ENCODE results near the gene HECTD2. TPM values are rescaled to one million over a fixed set of nuclear protein-coding genes. Genes with fewer than 3 reads are reported as not detected.

Gene HECTD2
- total and polyA plus RNA-seq, 9 of the 15 experiments (the other 6 are each of a cell fraction or from before 2014, with no cell fraction given), result 1.3 to 5.9 (median 3.9) TPM

GRCh38 chr10:91411621-91412020 is 1.5 kb downstream of the HECTD2 start:
- no peak overlapping the region; the same call in 1 of the 2 replicates for H3K4me3 ChIP-seq
- FAIRE-seq (no peak), DNase-seq (ENCODE audit: extremely low read depth in 1 of 4, low spot score in 3 of 4) (no peak), ATAC-seq (no peak)
- BruUV-seq (replicated peaks), result no TSS peak
- H4K20me1 ChIP-seq (replicated peaks; ENCODE audit: control insufficient read depth, insufficient read depth, low read length), result no peaks in the 10 kb centered on the region
- no peak overlapping the region for H2AFZ ChIP-seq (ENCODE audit: low read depth, low read length)
- no peaks in the 10 kb centered on the region for H3K36me3 ChIP-seq (ENCODE audit: control insufficient read depth, insufficient read depth, low read length)
- H3K27ac ChIP-seq (ENCODE audit: extremely low read depth, low read depth, low read length), result no peak overlapping the region
- CTCF ChIA-PET (ENCODE audit: low intra/inter-chr PET ratio), result interaction anchor here (0.7 kb wide), 1 partner anchor 410 kb away, joined by 3 read pairs; no protein-coding TSS in a partner anchor
- in situ Hi-C loops (cut with MboI) (no loop called here), intact Hi-C loops (cut with micrococcal nuclease) (no loop called here)
- POLR2A ChIA-PET, result no interaction called here
- no peaks in the 10 kb centered on the region for H3K9me3 ChIP-seq (replicated peaks; ENCODE audit: control insufficient read depth, insufficient read depth, low read depth, low read length)
- H3K9me1 ChIP-seq (ENCODE audit: control insufficient read depth, insufficient read depth, low read length), result no peaks in the 10 kb centered on the region
- peaks cover 0 to 9% of the 10 kb centered on the region in 2 experiments; a peak in 4 of 5 replicates for H3K4me1 ChIP-seq (replicated peaks in 1 of 2; ENCODE audit: control insufficient read depth in 2 of 2, insufficient read depth in 2 of 2, low read length in 2 of 2)
- peaks cover 21% of the 10 kb centered on the region for H3K79me2 ChIP-seq (ENCODE audit: control insufficient read depth, insufficient read depth, low read length)
- no peak overlapping the region for H3K9ac ChIP-seq (ENCODE audit: insufficient read depth in 1 of 2, low read depth in 2 of 2, low read length in 2 of 2)
- 29% methylated on average over 5 of the region's 5 CpGs for WGBS (ENCODE audit: insufficient coverage, low coverage, missing lambda C conversion rate)
- 0 out of 2 replicates have a peak overlapping the region, but pooled peaks have one; percentile 4 for H3K4me2 ChIP-seq (ENCODE audit: insufficient read depth, low read length)
- no peaks in the 10 kb centered on the region for H3K27me3 ChIP-seq (ENCODE audit: control insufficient read depth in 2 of 2, insufficient read depth in 2 of 2, low read length in 2 of 2)
- TF ChIP-seq ESRRA (IDR thresholded peaks at IDR 0.05; ENCODE audit: borderline replicate concordance, low read depth), result no peak
- TF ChIP-seq GMEB1 (CRISPR knock-in tag; IDR thresholded peaks at IDR 0.05), result no peak
- TF ChIP-seq ZNF165 (CRISPR knock-in tag; IDR thresholded peaks at IDR 0.05; ENCODE audit: borderline replicate concordance), result no peak
- TF ChIP-seq DPF2 (IDR thresholded peaks at IDR 0.05), result no peak
- TF ChIP-seq TGIF2 (CRISPR knock-in tag; IDR thresholded peaks at IDR 0.05), result no peak
- TF ChIP-seq TAF1 (IDR thresholded peaks at IDR 0.05; ENCODE audit: control insufficient read depth, extremely low read depth, insufficient read depth, low read length, severe bottlenecking), result no peak
- no peak for TF ChIP-seq FIP1L1 (IDR thresholded peaks at IDR 0.05; ENCODE audit: low read depth, low read length, poor library complexity, severe bottlenecking)
- TF ChIP-seq U2AF1 (optimal IDR thresholded peaks at IDR 0.05; ENCODE audit: low read depth, low read length), result no peak
- no peak for TF ChIP-seq PYGO2 (tag; IDR thresholded peaks at IDR 0.05)
- TF ChIP-seq C11orf30 (IDR thresholded peaks at IDR 0.05; ENCODE audit: low read depth), result no peak
- no peak for TF ChIP-seq CGGBP1 (CRISPR knock-in tag; IDR thresholded peaks at IDR 0.05)
- TF ChIP-seq FOXK1 (CRISPR knock-in tag; IDR thresholded peaks at IDR 0.05; ENCODE audit: borderline replicate concordance), result no peak
- TF ChIP-seq ELK1 (CRISPR knock-in tag; IDR thresholded peaks at IDR 0.05), result no peak
- TF ChIP-seq ZNF75A (CRISPR knock-in tag; IDR thresholded peaks at IDR 0.05), result no peak
- no peak for TF ChIP-seq TSC22D4 (tag; IDR thresholded peaks at IDR 0.05)
- no peak for TF ChIP-seq SOX6 (IDR thresholded peaks at IDR 0.05)
- TF ChIP-seq SNIP1 (IDR thresholded peaks at IDR 0.05; ENCODE audit: low read depth), result no peak

Measured in K562 (cell line).